ENCODE measurements around the gene ZNF569.

ZNF569 gene

DNA sequence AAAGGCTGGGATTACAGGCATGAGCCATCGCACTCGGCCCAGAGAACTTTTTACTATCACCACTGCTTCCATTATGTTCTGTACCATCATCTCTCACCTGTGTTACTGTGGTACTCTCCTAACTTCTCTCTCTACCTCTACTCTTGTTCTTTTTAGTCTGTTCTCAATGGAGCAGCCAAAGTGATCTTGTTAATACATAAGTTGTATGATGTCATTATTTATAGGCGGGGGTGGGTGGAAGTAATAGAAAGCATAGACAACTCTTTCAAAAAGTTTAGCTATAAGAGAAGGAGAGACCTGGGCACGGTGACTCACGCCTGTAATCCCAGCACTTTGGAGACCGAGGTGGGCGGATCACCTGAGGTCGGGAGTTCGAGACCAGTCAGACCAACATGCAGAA lies 4.9 kb upstream of the ZNF569 start:
- Histone ChIP-seq H3K4me1 (ENCODE audit: control insufficient read depth, low read length) (peaks cover 17% of the 10 kb centered on the region), H3K4me3 (ENCODE audit: low read length) (no peak overlapping the region), H3K79me2 (ENCODE audit: control insufficient read depth, low read length) (no peaks in the 10 kb centered on the region), H3F3A (ENCODE audit: control insufficient read depth, insufficient read depth) (peaks cover 4% of the 10 kb centered on the region; the same call in 1 of the 2 replicates), H3K27ac (ENCODE audit: low read depth, low read length) (no peak overlapping the region), H3K4me2 (ENCODE audit: low read length) (no peak overlapping the region), H3K36me3 (ENCODE audit: control insufficient read depth, low read length) (peaks cover 7% of the 10 kb centered on the region; the same call in 1 of the 2 replicates), H4K20me1 (ENCODE audit: control insufficient read depth, insufficient read depth, low read depth, low read length) (no peaks in the 10 kb centered on the region), H3K9me3 (ENCODE audit: control insufficient read depth, insufficient read depth, low read length) (peaks cover 45% of the 10 kb centered on the region), H3K27me3 (ENCODE audit: control insufficient read depth, low read length) (no peaks in the 10 kb centered on the region), H3K9me2 (replicated peaks; ENCODE audit: control insufficient read depth, low read length) (no peaks in the 10 kb centered on the region)
- TF ChIP-seq, protein P1, sequence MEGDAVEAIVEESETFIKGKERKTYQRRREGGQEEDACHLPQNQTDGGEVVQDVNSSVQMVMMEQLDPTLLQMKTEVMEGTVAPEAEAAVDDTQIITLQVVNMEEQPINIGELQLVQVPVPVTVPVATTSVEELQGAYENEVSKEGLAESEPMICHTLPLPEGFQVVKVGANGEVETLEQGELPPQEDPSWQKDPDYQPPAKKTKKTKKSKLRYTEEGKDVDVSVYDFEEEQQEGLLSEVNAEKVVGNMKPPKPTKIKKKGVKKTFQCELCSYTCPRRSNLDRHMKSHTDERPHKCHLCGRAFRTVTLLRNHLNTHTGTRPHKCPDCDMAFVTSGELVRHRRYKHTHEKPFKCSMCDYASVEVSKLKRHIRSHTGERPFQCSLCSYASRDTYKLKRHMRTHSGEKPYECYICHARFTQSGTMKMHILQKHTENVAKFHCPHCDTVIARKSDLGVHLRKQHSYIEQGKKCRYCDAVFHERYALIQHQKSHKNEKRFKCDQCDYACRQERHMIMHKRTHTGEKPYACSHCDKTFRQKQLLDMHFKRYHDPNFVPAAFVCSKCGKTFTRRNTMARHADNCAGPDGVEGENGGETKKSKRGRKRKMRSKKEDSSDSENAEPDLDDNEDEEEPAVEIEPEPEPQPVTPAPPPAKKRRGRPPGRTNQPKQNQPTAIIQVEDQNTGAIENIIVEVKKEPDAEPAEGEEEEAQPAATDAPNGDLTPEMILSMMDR (IDR thresholded peaks at IDR 0.05; ENCODE audit: low read depth, low read length, poor library complexity, severe bottlenecking): no peak

DNA sequence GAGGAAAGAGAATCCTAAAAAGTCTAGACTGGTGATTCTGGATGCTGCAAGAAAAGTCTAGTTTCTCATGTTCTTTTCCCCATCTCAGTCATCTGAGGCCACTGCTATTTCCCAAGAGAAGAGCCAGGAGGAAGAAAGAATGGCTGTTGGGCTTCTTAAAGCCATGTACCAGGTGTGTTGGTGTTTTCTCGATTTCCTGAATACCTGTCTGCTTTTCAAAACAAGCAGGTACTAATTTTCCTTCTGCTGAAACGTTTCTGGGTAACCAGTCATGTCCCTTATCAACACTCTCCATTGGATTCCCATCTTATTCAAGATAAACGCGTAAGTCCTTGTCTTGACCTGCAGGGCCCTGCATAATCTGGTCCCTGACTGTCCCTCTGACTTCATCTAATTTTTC lies 3.0 kb upstream of the ZNF569 start:
- H3K36me3 ChIP-seq (ENCODE audit: control insufficient read depth, low read length): peaks cover 7% of the 10 kb centered on the region; the same call in 1 of the 2 replicates
- H3K9me3 ChIP-seq (ENCODE audit: control insufficient read depth, insufficient read depth, low read length): peaks cover 58% of the 10 kb centered on the region
- no peaks in the 10 kb centered on the region for H3K27me3 ChIP-seq (ENCODE audit: control insufficient read depth, low read length)
- no peaks in the 10 kb centered on the region for H3K79me2 ChIP-seq (ENCODE audit: control insufficient read depth, low read length)
- H3F3A ChIP-seq (ENCODE audit: control insufficient read depth, insufficient read depth): peaks cover 4% of the 10 kb centered on the region; the same call in 1 of the 2 replicates
- TF ChIP-seq, protein P1 (IDR thresholded peaks at IDR 0.05; ENCODE audit: low read depth, low read length, poor library complexity, severe bottlenecking): no peak
- no peak for TF ChIP-seq EZH2phosphoT487 (IDR thresholded peaks at IDR 0.05; ENCODE audit: borderline replicate concordance, low read length)
- peak overlapping the region; percentile 71 for H3K4me2 ChIP-seq (ENCODE audit: low read length)
- no peaks in the 10 kb centered on the region for H4K20me1 ChIP-seq (ENCODE audit: control insufficient read depth, insufficient read depth, low read depth, low read length)
- H3K9me2 ChIP-seq (replicated peaks; ENCODE audit: control insufficient read depth, low read length): no peaks in the 10 kb centered on the region
- no peak overlapping the region for H3K27ac ChIP-seq (ENCODE audit: low read depth, low read length)
- H3K4me1 ChIP-seq (ENCODE audit: control insufficient read depth, low read length): peaks cover 26% of the 10 kb centered on the region
- H3K4me3 ChIP-seq (ENCODE audit: low read length): peak overlapping the region; percentile 77

DNA sequence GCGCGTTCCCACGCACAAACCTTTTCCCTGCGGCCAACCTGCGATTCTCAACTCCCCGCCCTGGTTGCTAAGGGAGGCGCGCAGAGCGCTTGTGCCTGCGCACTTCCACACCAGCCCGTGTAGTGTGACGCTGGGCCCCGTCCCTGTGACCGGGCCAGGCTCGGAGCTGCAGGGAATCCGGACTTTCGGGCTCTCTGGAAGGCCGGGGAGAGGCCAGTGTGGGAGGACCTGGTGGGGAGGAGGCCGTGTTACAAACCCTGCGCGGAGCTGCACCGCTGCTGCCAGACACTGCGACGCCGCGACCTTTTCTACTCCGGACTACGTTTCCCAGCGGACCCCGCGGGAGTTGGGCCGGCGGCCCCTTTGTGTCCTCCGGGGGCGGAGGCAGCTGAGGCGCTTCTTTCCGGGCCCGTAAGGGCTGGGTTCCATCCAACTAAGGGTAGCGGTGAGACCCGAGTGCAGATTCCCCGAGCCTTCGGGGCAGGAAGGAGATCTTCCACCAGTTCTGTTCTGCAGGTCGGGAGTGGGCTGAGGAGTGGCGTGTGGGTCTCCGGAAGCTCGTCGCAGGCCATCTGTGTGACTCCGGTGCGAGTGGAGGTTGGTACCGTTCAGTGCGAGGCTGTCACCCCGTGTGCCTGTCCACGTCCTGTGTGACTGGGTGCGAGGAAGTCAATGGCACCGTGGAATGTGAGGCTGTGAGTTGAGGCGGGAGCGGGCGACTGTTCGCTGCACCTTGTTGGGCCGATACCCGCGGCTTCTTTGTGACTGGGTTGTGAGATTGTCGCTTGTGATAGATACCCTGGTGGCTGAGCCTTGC lies 1.9 kb upstream of the ZNF569 start, which contains the start of gene ZNF570:
TSS of gene ZNF570 (plus strand) at position 396 of the 817 bp plus-strand sequence. CDS start 999 bp downstream, outside the sequence.
- TF ChIP-seq, protein P1 (IDR thresholded peaks at IDR 0.05; ENCODE audit: low read depth, low read length, poor library complexity, severe bottlenecking): no peak
- TF ChIP-seq EZH2phosphoT487 (IDR thresholded peaks at IDR 0.05; ENCODE audit: borderline replicate concordance, low read length): no peak
- H3K9me3 ChIP-seq (ENCODE audit: control insufficient read depth, insufficient read depth, low read length): peaks cover 67% of the 10 kb centered on the region
- no peak within 1 kb of the TSS for H3K27ac ChIP-seq (ENCODE audit: low read depth, low read length)
- H3K4me2 ChIP-seq (ENCODE audit: low read length): peak within 1 kb of the TSS; percentile 71
- peaks cover 14% of the 10 kb centered on the region for H3K36me3 ChIP-seq (ENCODE audit: control insufficient read depth, low read length)
- H3K79me2 ChIP-seq (ENCODE audit: control insufficient read depth, low read length): no peaks in the 10 kb centered on the region
- no peaks in the 10 kb centered on the region for H4K20me1 ChIP-seq (ENCODE audit: control insufficient read depth, insufficient read depth, low read depth, low read length)
- H3K27me3 ChIP-seq (ENCODE audit: control insufficient read depth, low read length): no peaks in the 10 kb centered on the region
- peak within 1 kb of the TSS; percentile 77 for H3K4me3 ChIP-seq (ENCODE audit: low read length)
- peaks cover 26% of the 10 kb centered on the region for H3K4me1 ChIP-seq (ENCODE audit: control insufficient read depth, low read length)
- H3F3A ChIP-seq (ENCODE audit: control insufficient read depth, insufficient read depth): peaks cover 4% of the 10 kb centered on the region; the same call in 1 of the 2 replicates
- H3K9me2 ChIP-seq (replicated peaks; ENCODE audit: control insufficient read depth, low read length): no peaks in the 10 kb centered on the region
